ENCODE results near the gene DNAJC13. TPM values are rescaled to one million over a fixed set of nuclear protein-coding genes. Genes with fewer than 3 reads are reported as not detected.

DNAJC13 gene
- total RNA-seq, 4 donors from 2014 or later, result 20.6 to 52.6 (median 39.7) TPM

DNA sequence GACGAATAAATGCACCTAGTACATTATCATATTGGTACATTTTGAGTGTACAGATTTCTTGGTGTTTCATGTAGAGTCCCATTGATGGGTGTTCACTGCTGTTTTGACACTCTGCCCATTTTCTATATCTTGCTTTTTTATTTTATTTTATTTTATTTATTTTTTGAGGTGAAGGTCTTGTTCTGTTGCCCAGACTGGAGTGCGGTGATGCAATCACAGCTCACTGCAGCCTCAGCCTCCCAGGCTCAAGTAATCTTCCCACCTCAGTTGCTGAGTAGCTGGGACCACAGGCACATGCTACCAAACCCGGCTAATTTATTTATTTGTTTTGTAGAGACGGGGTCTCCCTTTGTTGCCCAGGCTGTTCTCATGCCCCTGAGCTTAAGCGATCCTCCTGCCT, 44.2 kb downstream of the DNAJC13 start:
- TF ChIP-seq EP300 (IDR thresholded peaks at IDR 0.05), result no peak
- no peak for TF ChIP-seq POLR2A (IDR thresholded peaks at IDR 0.05)
- no peak for TF ChIP-seq POLR2AphosphoS5 (IDR thresholded peaks at IDR 0.05)
- TF ChIP-seq, protein P1, sequence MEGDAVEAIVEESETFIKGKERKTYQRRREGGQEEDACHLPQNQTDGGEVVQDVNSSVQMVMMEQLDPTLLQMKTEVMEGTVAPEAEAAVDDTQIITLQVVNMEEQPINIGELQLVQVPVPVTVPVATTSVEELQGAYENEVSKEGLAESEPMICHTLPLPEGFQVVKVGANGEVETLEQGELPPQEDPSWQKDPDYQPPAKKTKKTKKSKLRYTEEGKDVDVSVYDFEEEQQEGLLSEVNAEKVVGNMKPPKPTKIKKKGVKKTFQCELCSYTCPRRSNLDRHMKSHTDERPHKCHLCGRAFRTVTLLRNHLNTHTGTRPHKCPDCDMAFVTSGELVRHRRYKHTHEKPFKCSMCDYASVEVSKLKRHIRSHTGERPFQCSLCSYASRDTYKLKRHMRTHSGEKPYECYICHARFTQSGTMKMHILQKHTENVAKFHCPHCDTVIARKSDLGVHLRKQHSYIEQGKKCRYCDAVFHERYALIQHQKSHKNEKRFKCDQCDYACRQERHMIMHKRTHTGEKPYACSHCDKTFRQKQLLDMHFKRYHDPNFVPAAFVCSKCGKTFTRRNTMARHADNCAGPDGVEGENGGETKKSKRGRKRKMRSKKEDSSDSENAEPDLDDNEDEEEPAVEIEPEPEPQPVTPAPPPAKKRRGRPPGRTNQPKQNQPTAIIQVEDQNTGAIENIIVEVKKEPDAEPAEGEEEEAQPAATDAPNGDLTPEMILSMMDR (IDR thresholded peaks at IDR 0.05), result no peak
- H3K27ac ChIP-seq, result no peak overlapping the region
- no peak for DNase-seq (ENCODE audit: low spot score in 2 of 2)
- H3K36me3 ChIP-seq, result peaks cover 65% of the 10 kb centered on the region
- H3K4me3 ChIP-seq, result no peak overlapping the region
- 95% methylated on average over 5 of the region's 5 CpGs for WGBS
- H3K9me3 ChIP-seq, result no peaks in the 10 kb centered on the region
- no peaks in the 10 kb centered on the region for H3K27me3 ChIP-seq
- no peaks in the 10 kb centered on the region for H3K4me1 ChIP-seq

DNA sequence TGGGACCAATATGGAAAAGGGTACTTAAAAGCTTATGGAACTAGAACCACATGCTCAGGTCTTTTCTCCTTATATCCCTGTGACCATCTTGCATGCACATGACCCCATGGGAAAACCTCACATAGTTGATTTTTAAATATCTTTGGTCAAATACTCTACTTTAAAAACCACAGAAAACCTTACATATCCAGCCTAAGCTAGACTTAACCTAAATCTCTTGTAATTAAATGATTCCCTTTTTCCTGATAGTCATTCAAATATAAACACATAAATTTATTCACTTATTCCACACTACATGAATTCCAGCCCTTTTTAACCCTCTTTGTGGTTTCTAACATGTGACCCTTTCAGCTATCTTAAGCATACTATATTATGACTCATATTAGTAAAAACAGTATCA, 46.8 kb downstream of the DNAJC13 start:
- no peak overlapping the region for H3K27ac ChIP-seq
- no peak for TF ChIP-seq POLR2AphosphoS5 (IDR thresholded peaks at IDR 0.05)
- no peak for TF ChIP-seq POLR2A (IDR thresholded peaks at IDR 0.05)
- TF ChIP-seq, protein P1 (IDR thresholded peaks at IDR 0.05), result no peak
- no peak for TF ChIP-seq EP300 (IDR thresholded peaks at IDR 0.05)
- H3K9me3 ChIP-seq, result no peaks in the 10 kb centered on the region
- no peaks in the 10 kb centered on the region for H3K4me1 ChIP-seq
- H3K27me3 ChIP-seq, result no peaks in the 10 kb centered on the region
- H3K36me3 ChIP-seq, result peaks cover 62% of the 10 kb centered on the region
- no peak for DNase-seq (ENCODE audit: low spot score in 2 of 2)
- H3K4me3 ChIP-seq, result no peak overlapping the region

DNA sequence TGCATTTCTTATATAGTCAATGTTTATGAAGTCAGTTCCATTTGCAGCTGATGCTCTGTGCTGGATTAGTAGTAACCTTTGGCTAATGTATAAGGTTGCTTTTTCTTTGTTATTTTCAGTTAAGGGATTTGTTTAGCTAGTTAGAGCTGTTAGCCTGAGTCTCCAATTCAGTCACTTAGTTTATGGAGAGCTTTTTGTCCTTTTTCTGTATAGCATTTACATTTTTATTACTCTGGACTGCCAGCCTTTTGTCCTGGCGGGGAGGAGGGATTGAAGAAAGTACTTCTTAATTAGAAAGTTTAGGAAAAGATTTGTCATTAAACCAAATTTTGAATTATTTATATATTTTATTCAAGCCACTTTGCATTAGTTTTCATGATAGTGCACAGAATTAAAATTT, 52.0 kb downstream of the DNAJC13 start:
- Histone ChIP-seq H3K4me3 (no peak overlapping the region), H3K27me3 (no peaks in the 10 kb centered on the region), H3K27ac (no peak overlapping the region), H3K4me1 (no peaks in the 10 kb centered on the region), H3K36me3 (peaks cover 51% of the 10 kb centered on the region), H3K9me3 (no peaks in the 10 kb centered on the region)
- no peak for DNase-seq (ENCODE audit: low spot score in 2 of 2)
- no peak for TF ChIP-seq POLR2A (IDR thresholded peaks at IDR 0.05)
- no peak for TF ChIP-seq POLR2AphosphoS5 (IDR thresholded peaks at IDR 0.05)
- TF ChIP-seq EP300 (IDR thresholded peaks at IDR 0.05), result no peak
- TF ChIP-seq, protein P1 (IDR thresholded peaks at IDR 0.05), result no peak
- 0% methylated on average over 1 of the region's 1 CpG for WGBS

DNA sequence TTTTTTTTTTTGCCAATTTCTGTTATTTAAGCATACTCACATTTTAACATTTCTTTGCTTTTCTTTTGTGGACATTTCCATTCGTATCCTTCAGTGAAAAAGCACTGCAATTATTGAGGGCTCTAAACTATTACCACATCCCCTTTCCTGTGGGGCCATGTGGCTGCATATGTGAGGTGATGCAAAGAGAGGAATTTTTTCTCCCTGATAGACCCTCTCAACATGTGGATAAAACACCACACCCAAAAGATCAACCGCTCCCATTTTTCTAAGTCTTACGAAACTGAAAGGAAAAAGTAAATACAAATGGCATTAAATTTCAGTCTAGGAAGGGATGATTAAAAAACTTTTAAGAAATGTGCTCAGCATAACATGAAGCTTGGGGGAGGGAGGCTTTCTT, 68.8 kb downstream of the DNAJC13 start:
- Histone ChIP-seq H3K4me1 (no peaks in the 10 kb centered on the region), H3K9me3 (no peaks in the 10 kb centered on the region), H3K27me3 (no peaks in the 10 kb centered on the region), H3K27ac (no peak overlapping the region), H3K4me3 (no peak overlapping the region), H3K36me3 (peaks cover 56% of the 10 kb centered on the region)
- no peak for TF ChIP-seq EP300 (IDR thresholded peaks at IDR 0.05)
- no peak for TF ChIP-seq POLR2AphosphoS5 (IDR thresholded peaks at IDR 0.05)
- TF ChIP-seq POLR2A (IDR thresholded peaks at IDR 0.05), result no peak
- TF ChIP-seq, protein P1 (IDR thresholded peaks at IDR 0.05), result no peak
- 78% methylated on average over 3 of the region's 3 CpGs for WGBS
- no peak for DNase-seq (ENCODE audit: low spot score in 2 of 2)

DNA sequence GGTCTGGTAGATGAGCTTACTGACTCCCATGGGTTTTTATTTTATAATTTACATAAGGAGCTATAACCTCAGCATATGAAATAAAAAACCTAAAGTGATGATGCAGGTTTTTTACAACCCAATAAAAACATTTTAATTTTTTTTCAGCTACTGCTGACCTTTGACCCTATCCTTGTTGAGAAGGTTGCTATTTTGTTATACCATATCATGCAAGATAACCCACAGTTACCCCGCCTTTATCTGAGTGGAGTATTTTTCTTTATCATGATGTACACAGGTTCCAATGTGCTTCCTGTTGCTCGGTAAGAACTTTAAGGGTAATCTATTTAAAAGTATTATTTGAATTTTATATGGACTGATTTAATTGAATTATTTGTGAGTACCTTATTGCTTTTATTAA, 70.8 kb downstream of the DNAJC13 start:
- TF ChIP-seq POLR2AphosphoS5 (IDR thresholded peaks at IDR 0.05) (no peak), POLR2A (IDR thresholded peaks at IDR 0.05) (no peak), EP300 (IDR thresholded peaks at IDR 0.05) (no peak)
- TF ChIP-seq, protein P1 (IDR thresholded peaks at IDR 0.05), result no peak
- no peak for DNase-seq (ENCODE audit: low spot score in 2 of 2)
- 89% methylated on average over 2 of the region's 2 CpGs for WGBS

More for the DNA sequence above, 70.8 kb downstream of the DNAJC13 start:
- Histone ChIP-seq H3K27ac (no peak overlapping the region), H3K36me3 (peaks cover 56% of the 10 kb centered on the region), H3K4me3 (no peak overlapping the region), H3K27me3 (no peaks in the 10 kb centered on the region), H3K4me1 (no peaks in the 10 kb centered on the region), H3K9me3 (no peaks in the 10 kb centered on the region)

Data from suprapubic skin (tissue), 4 donors.